Neural progenitor cell (in vitro differentiated cells): ENCODE measurements around the gene CARD8.

Experiments
- CTCF ChIP-seq: fragments of 200-600 bp; sonication (generic); IDR thresholded peaks from 2 replicates; pipeline ENCODE4 v1.5.1; 2017; ENCODE audit warnings: antibody characterized with exemption, mild to moderate bottlenecking
- EZH2phosphoT487 ChIP-seq: fragments of 200-600 bp; sonication (generic); IDR thresholded peaks from 2 replicates; pipeline ENCODE4 v1.6.1; 2017; ENCODE audit warnings: antibody characterized with exemption

GRCh38 chr19:48287748-48288147 lies 32.0 kb upstream of the CARD8 start:
- no peak for TF ChIP-seq CTCF
- no peak for TF ChIP-seq EZH2phosphoT487
